Activated T-helper 9 cell treated with anti-CD3 and anti-CD28 coated beads, Interleukin-2, amount 50 U/mL, for 16 hours (primary cell): Measurements from ENCODE around the gene BLOC1S5.
"Not testable (repeated sequence)": the region's sequence is repeated elsewhere in the genome, so short reads cannot be mapped to it uniquely, and the experiment has no call there.

Source experiments
- DNase-seq: peaks from one replicate; pipeline ENCODE4 v3.0.0-alpha.2; 2020; ENCODE audit warnings: low read depth

BLOC1S5 gene

GRCh38 chr6:7993399-7993798, 70.8 kb downstream of the BLOC1S5 start:
- no peak for DNase-seq

GRCh38 chr6:7992002-7992815, 72.0 kb downstream of the BLOC1S5 start:
- DNase-seq, result no peak

GRCh38 chr6:7991536-7991935, 72.7 kb downstream of the BLOC1S5 start:
- DNase-seq, result no peak

GRCh38 chr6:7986219-7986618, 78.0 kb downstream of the BLOC1S5 start:
- DNase-seq, result no peak

GRCh38 chr6:7983967-7984366, 80.2 kb downstream of the BLOC1S5 start:
- not testable (repeated sequence) for DNase-seq

GRCh38 chr6:7979831-7980230, 84.4 kb downstream of the BLOC1S5 start:
- DNase-seq, result no peak

GRCh38 chr6:7978736-7979135, 85.5 kb downstream of the BLOC1S5 start:
- DNase-seq, result no peak

- DNase-seq, result no peak
Observed at GRCh38 chr6:7976485-7977056, 87.6 kb downstream of the BLOC1S5 start.

GRCh38 chr6:7975764-7976146, 88.4 kb downstream of the BLOC1S5 start:
- no peak for DNase-seq

- no peak for DNase-seq
Observed at GRCh38 chr6:7974938-7975763, 89.0 kb downstream of the BLOC1S5 start.

- no peak for DNase-seq
Observed at GRCh38 chr6:7974565-7974937, 89.6 kb downstream of the BLOC1S5 start.

GRCh38 chr6:7973584-7973983, 90.6 kb downstream of the BLOC1S5 start:
- DNase-seq, result no peak

- DNase-seq, result no peak
Observed at GRCh38 chr6:7971499-7971898, 92.7 kb downstream of the BLOC1S5 start.

GRCh38 chr6:7970616-7971015, 93.6 kb downstream of the BLOC1S5 start:
- no peak for DNase-seq
